Progenitor cell of endocrine pancreas (in vitro differentiated cells): ENCODE measurements around the gene RGPD6. TPM values are rescaled to one million over a fixed set of nuclear protein-coding genes. Genes with fewer than 3 reads are reported as not detected.
"Not testable (repeated sequence)": the region's sequence is repeated elsewhere in the genome, so short reads cannot be mapped to it uniquely, and the experiment has no call there.

Experiments
- DNase-seq: peaks from one replicate; pipeline ENCODE4 v3.0.0; 2021; ENCODE audit warnings: low spot score; ENCODE audit not compliant: unreplicated experiment
- H3K27ac Mint-ChIP-seq: 2 replicates; pipeline ENCODE4 v1.8.0; 2021; ENCODE audit warnings: mild to moderate bottlenecking, moderate library complexity, mixed read lengths
- H3K27me3 Mint-ChIP-seq: 2 replicates; pipeline ENCODE4 v1.8.0; 2021; ENCODE audit warnings: mixed read lengths
- H3K36me3 Mint-ChIP-seq: 2 replicates; pipeline ENCODE4 v1.8.0; 2022; ENCODE audit warnings: mixed read lengths; ENCODE audit not compliant: insufficient read depth
- H3K4me1 Mint-ChIP-seq: 2 replicates; pipeline ENCODE4 v1.8.0; 2021; ENCODE audit warnings: low read depth, mixed read lengths
- H3K4me3 Mint-ChIP-seq: 2 replicates; pipeline ENCODE4 v1.8.0; 2021; ENCODE audit warnings: low read depth, mild to moderate bottlenecking, moderate library complexity, mixed read lengths
- H3K9me3 Mint-ChIP-seq: 2 replicates; pipeline ENCODE4 v1.8.0; 2021; ENCODE audit warnings: low read depth, mixed read lengths
- long read RNA-seq: library from polyadenylated mRNA; unstranded; transcript quantifications from one replicate; pipeline ENCODE4 v2.0.0, GENCODE V29; 2020
- total RNA-seq: library from RNA; stranded (reverse); gene quantifications from 2 replicates; pipeline ENCODE4 v1.2.1, GENCODE V29; 2021

RGPD6 gene
- 28.6 and 48.2 TPM in 2 replicates for total RNA-seq
- long read RNA-seq, partial matches to known transcripts = 43 of 54 reads
- long read RNA-seq, other reads (novel, unspliced or antisense) = 11 of 54 reads

- not testable (repeated sequence) for H3K4me3 Mint-ChIP-seq, DNase-seq, H3K4me1 Mint-ChIP-seq, H3K27ac Mint-ChIP-seq, H3K9me3 Mint-ChIP-seq, H3K36me3 Mint-ChIP-seq, H3K27me3 Mint-ChIP-seq
Observed at GRCh38 chr2:110576763-110577416, at the start of gene RGPD6. TSS of gene RGPD6 (minus strand) at chr2:110577222. CDS start at chr2:110577024, 198 bp downstream.

- not testable (repeated sequence) for H3K27me3 Mint-ChIP-seq, H3K4me3 Mint-ChIP-seq, H3K4me1 Mint-ChIP-seq, H3K27ac Mint-ChIP-seq, H3K36me3 Mint-ChIP-seq, H3K9me3 Mint-ChIP-seq, DNase-seq
Observed at GRCh38 chr2:110619326-110619939, 42.4 kb upstream of the RGPD6 start.

- not testable (repeated sequence) for H3K9me3 Mint-ChIP-seq, H3K27ac Mint-ChIP-seq, H3K4me3 Mint-ChIP-seq, H3K27me3 Mint-ChIP-seq, H3K4me1 Mint-ChIP-seq, H3K36me3 Mint-ChIP-seq, DNase-seq
Observed at GRCh38 chr2:110613927-110614326, 36.9 kb upstream of the RGPD6 start.

GRCh38 chr2:110610613-110611250, 33.7 kb upstream of the RGPD6 start:
- peak overlapping the region; percentile 49 for H3K4me3 Mint-ChIP-seq
- H3K4me1 Mint-ChIP-seq, H3K9me3 Mint-ChIP-seq, H3K27ac Mint-ChIP-seq, H3K36me3 Mint-ChIP-seq, H3K27me3 Mint-ChIP-seq: not testable (repeated sequence)
- peak; percentile 11 for DNase-seq

- H3K4me3 Mint-ChIP-seq, DNase-seq, H3K27me3 Mint-ChIP-seq, H3K36me3 Mint-ChIP-seq, H3K4me1 Mint-ChIP-seq, H3K27ac Mint-ChIP-seq, H3K9me3 Mint-ChIP-seq: not testable (repeated sequence)
Observed at GRCh38 chr2:110609843-110610612, 33.0 kb upstream of the RGPD6 start.

GRCh38 chr2:110608788-110609502, 31.9 kb upstream of the RGPD6 start:
- not testable (repeated sequence) for H3K36me3 Mint-ChIP-seq, H3K4me3 Mint-ChIP-seq, H3K4me1 Mint-ChIP-seq, H3K27me3 Mint-ChIP-seq, H3K9me3 Mint-ChIP-seq, DNase-seq, H3K27ac Mint-ChIP-seq

- not testable (repeated sequence) for H3K4me3 Mint-ChIP-seq, H3K36me3 Mint-ChIP-seq, H3K4me1 Mint-ChIP-seq, H3K27ac Mint-ChIP-seq, DNase-seq, H3K27me3 Mint-ChIP-seq, H3K9me3 Mint-ChIP-seq
Observed at GRCh38 chr2:110605057-110605456, 28.0 kb upstream of the RGPD6 start.

- not testable (repeated sequence) for H3K27ac Mint-ChIP-seq, H3K27me3 Mint-ChIP-seq, DNase-seq, H3K36me3 Mint-ChIP-seq, H3K9me3 Mint-ChIP-seq, H3K4me1 Mint-ChIP-seq, H3K4me3 Mint-ChIP-seq
Observed at GRCh38 chr2:110603917-110604591, 27.0 kb upstream of the RGPD6 start.

GRCh38 chr2:110602139-110602538, 25.1 kb upstream of the RGPD6 start:
- H3K4me1 Mint-ChIP-seq, H3K27ac Mint-ChIP-seq, DNase-seq, H3K27me3 Mint-ChIP-seq, H3K9me3 Mint-ChIP-seq, H3K36me3 Mint-ChIP-seq, H3K4me3 Mint-ChIP-seq: not testable (repeated sequence)

- not testable (repeated sequence) for H3K4me3 Mint-ChIP-seq, H3K27me3 Mint-ChIP-seq, H3K27ac Mint-ChIP-seq, H3K36me3 Mint-ChIP-seq, H3K4me1 Mint-ChIP-seq, DNase-seq, H3K9me3 Mint-ChIP-seq
Observed at GRCh38 chr2:110591973-110592372, 15.0 kb upstream of the RGPD6 start.

GRCh38 chr2:110589677-110590330, 12.8 kb upstream of the RGPD6 start:
- not testable (repeated sequence) for H3K4me1 Mint-ChIP-seq, H3K27ac Mint-ChIP-seq, H3K4me3 Mint-ChIP-seq, DNase-seq, H3K9me3 Mint-ChIP-seq, H3K27me3 Mint-ChIP-seq, H3K36me3 Mint-ChIP-seq
